Measurements from ENCODE around the gene ACSS3.
"Not testable (repeated sequence)": the region's sequence is repeated elsewhere in the genome, so short reads cannot be mapped to it uniquely, and the experiment has no call there.

The ACSS3 gene

GRCh38 chr12:81168445-81168844, 90.6 kb downstream of the ACSS3 start:
- no peak for DNase-seq

- no peak for DNase-seq
Observed at GRCh38 chr12:81170072-81170471, 92.2 kb downstream of the ACSS3 start.

- no peak for DNase-seq
Observed at GRCh38 chr12:81172851-81173250, 95.0 kb downstream of the ACSS3 start.

GRCh38 chr12:81174664-81175063, 96.8 kb downstream of the ACSS3 start:
- DNase-seq: no peak

- no peak for DNase-seq
Observed at GRCh38 chr12:81176796-81177195, 98.9 kb downstream of the ACSS3 start.

GRCh38 chr12:81181691-81182090, 103.8 kb downstream of the ACSS3 start:
- DNase-seq: no peak

- DNase-seq: no peak
Observed at GRCh38 chr12:81187686-81188085, 109.8 kb downstream of the ACSS3 start.

GRCh38 chr12:81196595-81196994, 118.7 kb downstream of the ACSS3 start:
- DNase-seq: no peak

- not testable (repeated sequence) for DNase-seq
Observed at GRCh38 chr12:81200561-81200960, 122.7 kb downstream of the ACSS3 start.

GRCh38 chr12:81203671-81204204, 125.9 kb downstream of the ACSS3 start:
- DNase-seq: no peak

GRCh38 chr12:81205416-81205815, 127.5 kb downstream of the ACSS3 start:
- no peak for DNase-seq

- no peak for DNase-seq
Observed at GRCh38 chr12:81206429-81206828, 128.6 kb downstream of the ACSS3 start.

GRCh38 chr12:81207173-81207572, 129.3 kb downstream of the ACSS3 start:
- DNase-seq: no peak

- DNase-seq: no peak
Observed at GRCh38 chr12:81207664-81208063, 129.8 kb downstream of the ACSS3 start.

- DNase-seq: no peak
Observed at GRCh38 chr12:81208187-81208911, 130.5 kb downstream of the ACSS3 start.

- no peak for DNase-seq
Observed at GRCh38 chr12:81209012-81209411, 131.1 kb downstream of the ACSS3 start.

- DNase-seq: not testable (repeated sequence)
Observed at GRCh38 chr12:81209772-81210225, 131.9 kb downstream of the ACSS3 start.

- no peak for DNase-seq
Observed at GRCh38 chr12:81211306-81211705, 133.4 kb downstream of the ACSS3 start.

- DNase-seq: no peak
Observed at GRCh38 chr12:81212996-81213696, 135.3 kb downstream of the ACSS3 start.

GRCh38 chr12:81216739-81217138, 138.9 kb downstream of the ACSS3 start:
- DNase-seq: no peak

GRCh38 chr12:81221681-81222080, 143.8 kb downstream of the ACSS3 start:
- no peak for DNase-seq

- peak in 1 of 2 donors; percentile 20 for DNase-seq
Observed at GRCh38 chr12:81222846-81223592, 145.1 kb downstream of the ACSS3 start.

GRCh38 chr12:81224626-81225025, 146.7 kb downstream of the ACSS3 start:
- DNase-seq: no peak

All from hippocampal formation (tissue), 2 donors.